WTC11 (cell line): ENCODE measurements around the gene TMEM87A.

Source experiments
- CTCF ChIP-seq: fragments of 200-600 bp; IDR thresholded peaks from 2 replicates; pipeline ENCODE4 v1.8.0; 2022; ENCODE audit warnings: antibody characterized with exemption
- FOXJ3 ChIP-seq: sonication (generic); formaldehyde crosslinking; IDR thresholded peaks from 2 replicates; pipeline ENCODE4 v1.9.0; 2021; ENCODE audit warnings: missing genetic modification reagents, mild to moderate bottlenecking, borderline replicate concordance
- JUN ChIP-seq: sonication (generic); formaldehyde crosslinking; IDR thresholded peaks from 2 replicates; pipeline ENCODE4 v1.8.0; 2023; ENCODE audit warnings: mild to moderate bottlenecking, missing genetic modification reagents
- SP1 ChIP-seq: sonication (generic); formaldehyde crosslinking; conservative IDR thresholded peaks from 2 replicates; pipeline ENCODE4 v1.8.1; 2022; ENCODE audit warnings: missing genetic modification reagents
- TEAD4 ChIP-seq: sonication (generic); formaldehyde crosslinking; IDR thresholded peaks from 2 replicates; pipeline ENCODE4 v1.8.0; 2022; ENCODE audit warnings: mild to moderate bottlenecking, missing genetic modification reagents
- TF ChIP-seq, protein P1 (sequence below): sonication (generic); formaldehyde crosslinking; IDR thresholded peaks from 2 replicates; pipeline ENCODE4 v1.8.1; 2022; ENCODE audit warnings: missing genetic modification reagents, borderline replicate concordance
- TF ChIP-seq, protein P2 (sequence below): sonication (generic); formaldehyde crosslinking; IDR thresholded peaks from 2 replicates; pipeline ENCODE4 v1.8.1; 2023; ENCODE audit warnings: mild to moderate bottlenecking, missing genetic modification reagents
- TF ChIP-seq, protein P3 (sequence below): sonication (generic); formaldehyde crosslinking; conservative IDR thresholded peaks from 2 replicates; pipeline ENCODE4 v1.8.1; 2022; ENCODE audit warnings: mild to moderate bottlenecking, missing genetic modification reagents
- TF ChIP-seq, protein P4 (sequence below): sonication (generic); formaldehyde crosslinking; IDR thresholded peaks from 2 replicates; pipeline ENCODE4 v1.8.1; 2022; ENCODE audit warnings: mild to moderate bottlenecking, missing genetic modification reagents, moderate library complexity, borderline replicate concordance
- TF ChIP-seq, protein P5 (sequence below): sonication (generic); formaldehyde crosslinking; IDR thresholded peaks from 2 replicates; pipeline ENCODE4 v1.8.1; 2023; ENCODE audit warnings: mild to moderate bottlenecking, moderate library complexity, missing genetic modification reagents

DNA sequence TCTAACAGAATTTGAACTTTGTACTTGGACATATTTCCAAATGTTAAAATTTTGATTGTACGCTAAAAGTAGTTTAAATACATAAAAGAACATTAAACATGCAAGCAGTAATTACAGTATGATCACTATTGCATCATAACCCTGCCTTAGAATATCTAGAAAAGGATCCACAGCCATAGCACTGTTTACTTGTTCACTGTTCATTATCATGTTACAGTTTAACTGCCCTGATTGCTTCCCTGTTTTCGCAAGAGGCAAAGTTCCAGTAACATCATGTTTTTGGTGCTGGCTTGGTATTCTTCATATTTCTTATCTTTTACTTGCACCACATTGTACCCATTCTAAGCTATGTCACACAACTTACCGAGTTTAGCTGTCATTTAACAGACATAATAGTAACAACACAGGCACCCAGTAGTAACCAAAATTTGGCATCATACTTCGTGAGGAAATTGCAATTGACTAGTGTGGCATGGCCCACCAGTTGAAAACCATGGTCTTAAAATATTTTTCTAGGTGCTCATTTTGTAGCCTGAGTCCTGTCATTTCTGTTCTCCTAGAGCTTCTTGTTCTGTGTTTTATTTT lies 13.3 kb upstream of the TMEM87A start:
- TF ChIP-seq, protein P1, sequence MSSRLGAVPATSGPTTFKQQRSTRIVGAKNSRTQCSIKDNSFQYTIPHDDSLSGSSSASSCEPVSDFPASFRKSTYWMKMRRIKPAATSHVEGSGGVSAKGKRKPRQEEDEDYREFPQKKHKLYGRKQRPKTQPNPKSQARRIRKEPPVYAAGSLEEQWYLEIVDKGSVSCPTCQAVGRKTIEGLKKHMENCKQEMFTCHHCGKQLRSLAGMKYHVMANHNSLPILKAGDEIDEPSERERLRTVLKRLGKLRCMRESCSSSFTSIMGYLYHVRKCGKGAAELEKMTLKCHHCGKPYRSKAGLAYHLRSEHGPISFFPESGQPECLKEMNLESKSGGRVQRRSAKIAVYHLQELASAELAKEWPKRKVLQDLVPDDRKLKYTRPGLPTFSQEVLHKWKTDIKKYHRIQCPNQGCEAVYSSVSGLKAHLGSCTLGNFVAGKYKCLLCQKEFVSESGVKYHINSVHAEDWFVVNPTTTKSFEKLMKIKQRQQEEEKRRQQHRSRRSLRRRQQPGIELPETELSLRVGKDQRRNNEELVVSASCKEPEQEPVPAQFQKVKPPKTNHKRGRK (CRISPR knock-in tag) = no peak
- TF ChIP-seq CTCF (no peak), JUN (no peak), TEAD4 (CRISPR knock-in tag) (no peak), SP1 (CRISPR knock-in tag) (no peak), FOXJ3 (CRISPR knock-in tag) (no peak)
- TF ChIP-seq, protein P2, sequence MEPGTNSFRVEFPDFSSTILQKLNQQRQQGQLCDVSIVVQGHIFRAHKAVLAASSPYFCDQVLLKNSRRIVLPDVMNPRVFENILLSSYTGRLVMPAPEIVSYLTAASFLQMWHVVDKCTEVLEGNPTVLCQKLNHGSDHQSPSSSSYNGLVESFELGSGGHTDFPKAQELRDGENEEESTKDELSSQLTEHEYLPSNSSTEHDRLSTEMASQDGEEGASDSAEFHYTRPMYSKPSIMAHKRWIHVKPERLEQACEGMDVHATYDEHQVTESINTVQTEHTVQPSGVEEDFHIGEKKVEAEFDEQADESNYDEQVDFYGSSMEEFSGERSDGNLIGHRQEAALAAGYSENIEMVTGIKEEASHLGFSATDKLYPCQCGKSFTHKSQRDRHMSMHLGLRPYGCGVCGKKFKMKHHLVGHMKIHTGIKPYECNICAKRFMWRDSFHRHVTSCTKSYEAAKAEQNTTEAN = no peak
- TF ChIP-seq, protein P3, sequence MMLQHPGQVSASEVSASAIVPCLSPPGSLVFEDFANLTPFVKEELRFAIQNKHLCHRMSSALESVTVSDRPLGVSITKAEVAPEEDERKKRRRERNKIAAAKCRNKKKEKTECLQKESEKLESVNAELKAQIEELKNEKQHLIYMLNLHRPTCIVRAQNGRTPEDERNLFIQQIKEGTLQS (CRISPR knock-in tag) = no peak
- TF ChIP-seq, protein P4, sequence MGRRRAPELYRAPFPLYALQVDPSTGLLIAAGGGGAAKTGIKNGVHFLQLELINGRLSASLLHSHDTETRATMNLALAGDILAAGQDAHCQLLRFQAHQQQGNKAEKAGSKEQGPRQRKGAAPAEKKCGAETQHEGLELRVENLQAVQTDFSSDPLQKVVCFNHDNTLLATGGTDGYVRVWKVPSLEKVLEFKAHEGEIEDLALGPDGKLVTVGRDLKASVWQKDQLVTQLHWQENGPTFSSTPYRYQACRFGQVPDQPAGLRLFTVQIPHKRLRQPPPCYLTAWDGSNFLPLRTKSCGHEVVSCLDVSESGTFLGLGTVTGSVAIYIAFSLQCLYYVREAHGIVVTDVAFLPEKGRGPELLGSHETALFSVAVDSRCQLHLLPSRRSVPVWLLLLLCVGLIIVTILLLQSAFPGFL (CRISPR knock-in tag) = no peak
- TF ChIP-seq, protein P5, sequence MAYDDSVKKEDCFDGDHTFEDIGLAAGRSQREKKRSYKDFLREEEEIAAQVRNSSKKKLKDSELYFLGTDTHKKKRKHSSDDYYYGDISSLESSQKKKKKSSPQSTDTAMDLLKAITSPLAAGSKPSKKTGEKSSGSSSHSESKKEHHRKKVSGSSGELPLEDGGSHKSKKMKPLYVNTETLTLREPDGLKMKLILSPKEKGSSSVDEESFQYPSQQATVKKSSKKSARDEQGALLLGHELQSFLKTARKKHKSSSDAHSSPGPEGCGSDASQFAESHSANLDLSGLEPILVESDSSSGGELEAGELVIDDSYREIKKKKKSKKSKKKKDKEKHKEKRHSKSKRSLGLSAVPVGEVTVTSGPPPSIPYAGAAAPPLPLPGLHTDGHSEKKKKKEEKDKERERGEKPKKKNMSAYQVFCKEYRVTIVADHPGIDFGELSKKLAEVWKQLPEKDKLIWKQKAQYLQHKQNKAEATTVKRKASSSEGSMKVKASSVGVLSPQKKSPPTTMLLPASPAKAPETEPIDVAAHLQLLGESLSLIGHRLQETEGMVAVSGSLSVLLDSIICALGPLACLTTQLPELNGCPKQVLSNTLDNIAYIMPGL (CRISPR knock-in tag) = no peak
